Activated naive CD8-positive, alpha-beta T cell treated with anti-CD3 and anti-CD28 coated beads, Interleukin-2, amount 50 U/mL, for 16 hours (primary cell): ENCODE results near the gene MGAT2.
"Not testable (repeated sequence)": the region's sequence is repeated elsewhere in the genome, so short reads cannot be mapped to it uniquely, and the experiment has no call there.

ENCODE experiments used
- DNase-seq: peaks from one replicate; pipeline ENCODE4 v3.0.0-alpha.2; 2020; ENCODE audit warnings: low read depth, low spot score

MGAT2 gene

DNA sequence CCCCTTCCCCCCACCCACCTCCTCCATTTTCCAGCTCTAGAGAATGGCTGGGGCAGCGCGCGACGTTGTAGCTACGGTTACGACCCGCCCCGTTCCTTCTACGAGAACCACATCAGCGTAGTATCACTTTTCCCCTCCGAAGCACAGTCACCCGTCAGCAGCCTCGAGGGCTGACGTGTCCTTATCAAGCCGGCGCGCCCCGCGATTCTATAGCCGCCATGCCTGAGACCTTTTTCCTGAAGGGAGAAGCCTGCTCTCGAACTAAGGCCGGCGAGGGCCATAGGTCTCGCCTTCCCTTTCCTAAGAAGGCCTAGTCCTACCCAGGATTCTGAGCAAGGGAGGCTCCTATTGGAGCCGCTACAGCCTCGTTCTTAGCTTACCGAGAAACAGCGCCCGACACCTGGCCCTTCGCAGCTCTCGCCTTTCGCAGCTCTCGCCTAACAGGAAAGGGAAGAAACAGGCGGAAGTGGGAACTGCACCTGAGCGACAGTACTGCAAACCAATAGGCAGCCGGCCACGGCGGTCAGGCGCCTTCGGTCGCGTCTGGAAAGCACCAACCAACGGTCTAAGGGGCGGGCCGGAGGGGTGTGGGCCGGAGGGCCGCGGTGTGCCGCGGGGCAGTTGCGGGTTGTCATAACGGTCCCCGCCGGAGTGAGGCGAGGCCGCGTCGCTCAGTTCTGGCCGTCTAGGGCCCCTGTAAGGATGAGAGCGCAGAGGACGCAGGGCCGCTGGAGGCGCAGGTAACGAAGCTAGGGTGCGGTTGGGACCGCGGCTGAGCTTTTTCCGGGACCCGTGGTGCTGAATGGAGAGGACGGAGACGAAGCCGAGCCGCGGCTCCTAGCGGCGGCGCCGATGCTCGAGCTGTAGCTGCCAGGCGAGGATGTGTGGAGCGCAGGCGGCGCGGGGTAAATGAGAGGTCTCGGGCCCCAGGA lies at the start of gene MGAT2, which contains the start of gene RPL36AL:
Gene MGAT2 (plus strand): TSS at position 618 of the 932 bp plus-strand sequence. CDS start 470 bp downstream, outside the sequence.
Gene RPL36AL (minus strand): TSS at position 445 of the 932 bp plus-strand sequence. CDS start 1,522 bp downstream, outside the sequence.
- peak; percentile 82 for DNase-seq

DNA sequence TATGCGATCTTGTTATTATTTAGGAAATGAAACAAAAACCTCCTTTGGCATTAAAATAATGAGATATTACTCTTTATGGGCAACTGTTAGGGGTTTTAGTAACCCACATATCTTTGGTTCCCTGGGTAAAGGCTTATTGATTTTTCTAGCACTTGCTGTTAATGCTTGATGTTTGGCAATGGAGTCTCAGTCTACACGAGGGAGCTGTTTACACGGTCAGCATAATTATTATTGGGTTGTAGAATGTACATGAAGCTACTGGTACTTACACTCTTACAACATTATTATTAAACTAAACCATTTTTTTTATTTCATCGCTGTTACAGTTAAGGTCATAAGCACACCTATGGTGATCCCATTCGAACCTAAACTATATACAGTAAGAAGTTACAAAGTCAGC lies 46.6 kb upstream of the MGAT2 start:
- no peak for DNase-seq

DNA sequence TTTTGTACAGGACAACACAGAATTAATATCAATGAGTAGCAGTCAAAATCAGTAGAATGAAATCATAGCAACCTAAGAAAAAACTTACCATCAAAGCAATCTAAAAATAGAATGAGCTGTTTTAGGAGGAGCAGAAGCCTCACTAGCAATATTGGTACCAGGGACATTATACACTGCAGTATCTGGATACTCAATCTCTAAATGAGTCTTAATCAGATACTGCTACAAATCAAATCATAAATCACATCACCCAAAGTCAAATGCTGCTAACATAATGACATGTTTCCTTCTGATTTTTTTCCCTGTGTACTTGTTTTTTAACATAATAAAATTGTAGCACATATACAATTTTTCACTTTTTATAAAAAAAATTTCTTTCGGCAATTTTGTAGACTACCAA lies 42.5 kb upstream of the MGAT2 start:
- DNase-seq = no peak

DNA sequence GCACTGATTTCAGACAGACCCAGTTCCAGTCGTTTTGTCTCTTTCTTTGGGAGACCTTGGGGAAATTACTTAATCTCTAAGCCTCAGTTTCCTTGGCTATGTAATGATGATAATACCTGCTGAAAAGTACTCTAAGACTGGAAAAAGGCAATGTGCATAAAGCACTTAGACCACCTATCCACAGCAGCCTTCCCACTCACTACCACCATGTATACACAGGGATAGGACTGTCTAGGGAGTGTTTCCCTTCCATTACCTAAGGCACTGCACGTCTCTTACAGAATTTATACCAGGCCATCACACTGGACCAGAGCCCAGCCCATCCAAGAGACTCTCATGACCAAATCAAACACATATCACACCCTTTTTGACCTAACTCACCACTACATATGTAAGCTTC lies 40.8 kb upstream of the MGAT2 start:
- DNase-seq = no peak

DNA sequence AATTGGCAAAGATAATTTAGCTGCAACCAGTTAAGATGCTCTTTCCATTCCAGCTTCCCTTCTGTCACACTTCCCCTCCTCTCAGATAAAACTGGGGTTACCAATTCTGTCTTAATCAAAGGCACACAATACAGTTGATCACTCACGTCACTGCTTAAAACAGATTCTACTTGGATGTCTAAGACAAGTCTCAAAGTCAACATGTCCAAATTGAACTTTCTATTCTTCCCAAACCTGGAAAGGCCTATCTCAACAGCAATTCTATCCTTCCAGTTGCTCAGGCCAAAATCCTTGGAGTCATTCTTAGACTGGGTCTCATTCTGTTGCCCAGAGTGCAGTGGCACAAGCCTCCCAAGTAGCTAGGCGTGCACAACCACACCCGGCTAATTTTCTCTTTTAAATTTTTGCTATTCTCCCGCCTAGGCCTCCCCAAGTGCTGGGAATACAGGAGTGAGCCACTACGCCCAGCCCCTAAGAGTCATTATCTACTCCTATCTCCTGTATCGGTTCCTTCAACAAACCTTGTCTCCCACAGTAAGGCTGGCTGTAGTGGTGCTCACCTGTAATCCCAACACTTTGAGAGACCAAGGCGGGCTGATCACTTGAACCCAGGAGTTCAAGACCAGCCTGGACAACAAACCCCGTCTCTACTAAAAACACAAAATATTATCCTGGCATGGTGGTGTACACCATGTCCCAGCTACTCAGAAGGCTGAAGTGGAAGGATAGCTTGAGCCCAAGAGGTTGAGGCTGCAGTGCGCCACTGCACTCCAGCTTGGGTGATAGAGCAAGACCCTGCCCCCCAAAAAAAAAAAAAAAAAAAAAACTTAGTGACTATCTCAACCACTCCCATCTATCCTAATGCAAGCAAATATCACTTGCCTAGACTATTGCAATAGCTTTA lies 39.1 kb upstream of the MGAT2 start:
- DNase-seq = no peak

DNA sequence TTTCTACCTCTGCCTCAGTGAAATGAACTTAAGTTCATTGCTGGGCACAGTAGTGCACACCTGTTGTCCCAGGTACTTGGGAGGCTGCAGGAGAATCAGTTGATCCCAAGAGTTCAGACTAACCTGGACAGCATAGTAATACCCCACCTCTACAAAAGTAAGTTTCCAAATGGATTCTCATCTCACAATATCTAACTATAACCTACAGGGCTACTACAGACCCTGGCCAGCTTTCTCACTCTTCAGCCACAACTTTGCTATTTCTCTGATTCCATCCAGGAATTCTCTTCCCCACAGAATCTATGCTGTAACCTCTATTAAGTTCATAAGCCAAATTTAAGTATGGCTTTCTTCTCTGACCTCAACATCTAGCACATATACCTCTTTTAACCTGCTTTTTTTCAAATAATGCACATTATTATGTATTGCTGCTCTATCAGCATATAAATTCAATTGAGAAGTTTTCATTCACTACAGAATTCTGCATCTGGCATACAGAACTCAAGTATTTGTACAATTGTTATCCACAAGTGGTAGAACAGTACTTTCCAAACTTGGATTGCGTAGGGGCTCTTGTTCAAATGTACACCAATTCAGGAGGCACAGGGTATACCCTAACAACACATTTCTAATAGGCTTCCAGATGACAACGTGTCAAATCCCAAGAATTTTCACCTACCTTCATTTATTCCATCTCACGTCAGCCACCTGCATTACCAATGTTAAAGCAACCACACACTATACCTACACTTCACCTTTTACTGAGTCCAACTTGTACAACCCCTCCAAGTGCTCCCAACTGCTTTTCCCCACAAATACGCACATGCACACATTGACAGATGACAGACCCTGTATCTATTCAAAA lies 38.3 kb upstream of the MGAT2 start:
- no peak for DNase-seq

DNA sequence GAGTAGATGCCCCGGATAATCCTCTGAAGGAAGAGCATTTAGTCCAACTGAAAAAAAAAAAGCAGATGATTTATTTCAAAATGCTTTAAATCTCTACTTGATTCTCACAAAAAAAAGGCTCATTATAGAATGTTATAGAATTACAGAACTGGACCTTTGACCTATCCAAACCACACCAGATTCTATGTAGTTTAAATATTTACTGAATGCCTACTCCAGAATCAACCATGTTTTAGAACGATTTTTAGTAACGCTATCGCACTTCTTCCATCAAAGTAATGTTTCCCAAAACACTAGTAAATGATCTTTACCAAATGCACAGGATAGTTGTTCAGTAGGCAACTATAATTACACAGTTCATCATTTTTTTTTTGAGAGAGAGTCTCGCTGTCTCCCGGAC lies 37.0 kb upstream of the MGAT2 start:
- no peak for DNase-seq

DNA sequence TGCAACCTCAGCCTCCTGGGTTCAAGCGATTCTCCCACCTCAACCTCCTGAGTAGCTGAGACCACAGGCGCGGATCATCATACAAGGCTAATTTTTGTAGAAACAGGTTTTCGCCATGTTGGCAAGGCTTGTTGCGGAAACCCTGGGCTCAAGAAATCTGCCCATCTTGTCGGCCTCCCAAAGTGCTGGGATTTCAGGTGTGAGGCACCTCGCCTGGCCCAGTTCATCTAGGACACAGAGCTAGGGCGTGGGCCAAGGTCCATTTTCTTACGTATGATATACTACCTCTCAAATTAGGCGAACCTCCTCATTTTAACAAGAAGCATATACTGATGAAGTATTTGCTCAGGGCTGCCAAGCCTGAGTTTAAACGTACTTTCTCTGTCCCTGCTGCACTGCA lies 36.5 kb upstream of the MGAT2 start:
- no peak for DNase-seq

DNA sequence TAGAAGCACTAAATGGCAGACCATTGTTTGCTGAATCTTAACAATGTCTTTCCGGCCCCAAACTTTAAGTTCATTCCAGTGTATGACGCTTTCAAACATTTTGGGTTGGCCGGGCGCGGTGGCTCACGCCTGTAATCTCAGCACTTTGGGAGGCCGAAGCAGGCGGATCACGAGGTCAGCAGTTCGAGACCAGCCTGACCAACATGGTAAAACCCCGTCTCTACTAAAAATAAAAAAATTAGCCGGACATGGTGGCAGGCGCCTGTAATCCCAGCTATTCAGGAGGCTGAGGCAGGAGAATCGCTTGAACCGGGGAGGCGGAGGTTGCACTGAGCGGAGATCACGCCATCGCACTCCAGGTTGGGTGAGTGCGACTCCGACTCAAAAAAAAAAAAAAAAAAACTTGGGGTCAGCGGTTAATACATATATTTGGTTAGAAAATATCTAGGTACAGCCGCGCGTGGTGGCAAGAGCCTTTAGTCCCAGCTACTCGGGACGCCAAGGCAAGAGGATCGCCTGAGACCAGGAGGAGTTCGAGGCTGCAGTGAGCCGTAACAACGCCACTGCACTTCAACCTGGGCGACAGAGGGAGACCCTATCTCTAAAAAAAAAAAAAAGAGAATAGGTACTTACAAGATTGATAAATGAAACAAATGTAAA lies 35.5 kb upstream of the MGAT2 start:
- DNase-seq = not testable (repeated sequence)

DNA sequence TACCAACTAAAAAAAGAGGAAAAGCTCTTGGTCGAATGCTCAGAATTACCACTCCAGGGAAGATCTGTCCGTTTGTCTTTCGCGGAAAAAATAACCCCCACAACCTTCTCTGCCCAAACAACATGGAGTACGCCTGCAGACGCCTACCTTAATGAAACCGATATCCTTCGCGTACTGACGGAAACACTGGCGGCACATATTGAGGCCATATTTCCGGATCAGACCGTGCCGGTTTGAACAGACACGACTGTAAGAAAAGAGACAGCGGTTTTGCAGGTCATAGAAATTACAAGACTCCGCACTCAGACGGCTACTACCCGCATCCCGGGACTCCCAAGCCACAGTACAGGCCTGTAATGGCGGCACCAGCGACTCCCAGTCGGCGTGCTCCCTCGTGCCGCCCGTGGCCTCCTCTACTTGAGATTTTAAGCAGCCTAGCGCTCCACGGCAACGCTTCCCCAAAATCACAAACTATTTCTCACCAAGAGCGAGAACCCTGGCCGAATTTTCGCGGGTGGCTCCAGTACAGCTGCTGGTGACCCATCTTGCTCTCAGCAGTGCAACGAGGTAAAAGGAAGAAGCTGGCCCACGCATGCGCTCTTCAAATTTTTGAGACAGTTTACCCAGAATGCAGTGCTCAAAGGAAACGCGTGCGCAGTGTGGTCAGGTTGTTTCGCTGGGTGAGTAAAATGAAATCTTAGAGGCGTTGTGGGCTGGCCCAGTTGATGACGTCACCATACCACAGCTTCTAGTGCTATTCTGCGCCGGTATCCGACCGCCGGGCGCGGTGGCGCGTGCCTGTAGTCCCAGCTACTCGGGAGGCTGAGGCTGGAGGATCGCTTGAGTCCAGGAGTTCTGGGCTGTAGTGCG lies 34.6 kb upstream of the MGAT2 start, which contains the start of gene RPS29:
Gene RPS29 (minus strand): TSS at position 578 of the 870 bp plus-strand sequence. CDS start 34 bp downstream, at position 544.
- DNase-seq = peak; percentile 89

DNA sequence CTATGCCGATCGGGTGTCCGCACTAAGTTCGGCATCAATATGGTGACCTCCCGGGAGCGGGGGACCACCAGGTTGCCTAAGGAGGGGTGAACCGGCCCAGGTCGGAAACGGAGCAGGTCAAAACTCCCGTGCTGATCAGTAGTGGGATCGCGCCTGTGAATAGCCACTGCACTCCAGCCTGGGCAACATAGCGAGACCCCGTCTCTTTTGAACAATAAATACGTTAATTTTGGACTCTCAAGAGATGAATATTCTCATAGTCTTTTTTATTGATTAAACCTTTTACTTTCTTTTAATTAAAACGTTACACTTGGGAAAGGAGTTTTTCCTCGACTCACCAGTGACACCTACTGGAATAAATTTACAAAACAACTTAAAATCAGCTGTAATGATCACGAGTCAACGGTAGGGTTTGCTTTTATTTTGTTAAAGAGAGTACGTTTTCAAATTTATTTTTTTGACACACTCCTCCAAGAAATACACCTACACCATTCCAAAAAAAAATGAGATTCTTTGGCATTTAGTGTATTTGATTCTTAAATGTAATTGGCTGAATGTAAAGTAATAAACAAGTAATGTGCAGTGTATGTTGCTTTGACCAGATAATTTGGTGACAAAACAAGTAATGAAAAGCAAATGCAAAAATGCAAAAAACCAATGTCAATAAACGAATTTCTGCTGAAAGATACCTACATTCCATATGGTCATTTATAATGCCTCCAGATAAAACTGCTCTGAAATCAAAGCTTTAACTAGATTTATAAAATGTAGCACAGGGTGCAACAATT lies 33.7 kb upstream of the MGAT2 start:
- DNase-seq = no peak

DNA sequence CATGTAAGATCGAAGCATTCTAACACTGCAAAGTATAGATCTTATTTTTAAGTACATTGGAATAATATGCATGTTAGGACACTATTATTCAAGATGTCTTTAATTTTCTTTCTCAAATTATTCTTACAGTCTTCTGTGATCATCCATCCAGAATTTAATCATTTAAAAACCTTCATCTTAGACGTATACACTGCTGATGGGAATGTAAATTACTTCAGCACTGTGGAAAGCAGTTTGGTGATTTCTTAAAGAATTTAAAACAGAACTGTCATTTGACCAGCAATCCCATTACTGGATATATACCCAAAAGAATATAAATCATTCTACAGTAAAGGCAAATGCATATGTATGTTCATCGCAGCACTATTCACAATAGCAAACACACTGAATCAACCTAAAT lies 31.2 kb upstream of the MGAT2 start:
- DNase-seq = no peak

DNA sequence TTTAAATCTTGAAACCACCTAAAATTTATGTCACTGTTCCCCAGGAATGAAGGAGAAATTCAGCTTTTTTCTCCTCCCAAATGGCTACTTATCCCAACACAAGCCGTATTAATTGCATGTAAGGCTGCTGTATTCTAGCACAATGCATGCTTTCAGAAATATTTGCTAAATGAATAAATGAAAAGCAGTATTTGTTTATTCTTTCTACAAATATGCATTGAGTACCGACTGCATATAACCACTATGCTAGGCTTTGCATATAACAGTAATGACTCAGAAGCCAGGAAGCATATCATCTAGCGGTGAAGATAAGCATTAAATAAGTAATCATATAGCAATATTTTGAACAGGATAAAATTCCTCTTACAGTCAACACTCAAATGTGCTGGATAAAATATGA lies 27.6 kb upstream of the MGAT2 start:
- DNase-seq = no peak

DNA sequence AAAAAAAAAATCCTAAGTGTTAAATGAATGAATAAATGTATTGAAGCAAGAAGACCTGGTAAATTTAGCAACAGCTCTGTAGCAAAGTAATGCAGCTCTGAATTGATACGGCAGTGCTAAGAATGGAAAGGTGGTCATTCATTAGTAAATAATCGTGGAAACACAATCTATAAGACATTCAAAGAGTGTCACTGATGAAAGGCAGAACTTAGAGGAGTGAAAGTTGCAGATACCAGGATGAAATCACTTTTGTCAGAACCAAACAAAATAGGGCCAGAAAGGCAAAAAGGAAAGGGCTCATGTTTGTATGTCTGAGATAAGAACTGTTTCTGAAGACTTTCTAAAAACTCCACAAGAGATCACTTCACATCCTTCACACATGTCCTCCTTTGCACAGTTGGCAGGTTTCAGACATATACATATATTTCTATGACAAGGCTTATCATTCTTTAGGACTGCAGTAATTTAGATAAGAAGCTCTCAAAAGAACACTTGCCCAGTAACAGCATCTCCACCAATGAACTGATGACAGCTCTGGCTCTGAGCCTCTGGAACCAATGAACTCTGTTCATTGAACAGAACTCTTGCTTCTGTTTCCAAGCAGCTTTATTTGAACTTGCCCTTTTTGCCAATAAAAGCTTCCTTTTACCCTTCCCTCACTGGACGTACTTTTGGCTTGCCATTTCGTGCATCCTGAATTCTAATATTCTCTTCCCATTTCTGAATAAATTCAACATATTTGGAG lies 26.1 kb upstream of the MGAT2 start:
- DNase-seq = no peak

DNA sequence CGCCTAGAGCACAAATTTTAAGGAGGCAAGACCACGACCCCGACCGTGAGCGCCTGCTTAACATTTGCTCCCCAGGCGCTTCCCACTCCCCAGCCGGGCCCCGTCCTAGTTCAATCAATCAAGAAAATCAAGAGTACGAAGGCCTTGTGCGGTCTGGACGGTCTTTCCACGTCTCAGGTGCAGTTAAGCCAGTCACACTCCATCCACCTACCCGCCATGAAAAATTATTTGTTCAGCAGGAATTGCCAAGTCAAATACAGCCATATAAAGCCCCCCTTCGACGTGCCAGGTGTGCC lies 22.5 kb upstream of the MGAT2 start:
- no peak for DNase-seq

DNA sequence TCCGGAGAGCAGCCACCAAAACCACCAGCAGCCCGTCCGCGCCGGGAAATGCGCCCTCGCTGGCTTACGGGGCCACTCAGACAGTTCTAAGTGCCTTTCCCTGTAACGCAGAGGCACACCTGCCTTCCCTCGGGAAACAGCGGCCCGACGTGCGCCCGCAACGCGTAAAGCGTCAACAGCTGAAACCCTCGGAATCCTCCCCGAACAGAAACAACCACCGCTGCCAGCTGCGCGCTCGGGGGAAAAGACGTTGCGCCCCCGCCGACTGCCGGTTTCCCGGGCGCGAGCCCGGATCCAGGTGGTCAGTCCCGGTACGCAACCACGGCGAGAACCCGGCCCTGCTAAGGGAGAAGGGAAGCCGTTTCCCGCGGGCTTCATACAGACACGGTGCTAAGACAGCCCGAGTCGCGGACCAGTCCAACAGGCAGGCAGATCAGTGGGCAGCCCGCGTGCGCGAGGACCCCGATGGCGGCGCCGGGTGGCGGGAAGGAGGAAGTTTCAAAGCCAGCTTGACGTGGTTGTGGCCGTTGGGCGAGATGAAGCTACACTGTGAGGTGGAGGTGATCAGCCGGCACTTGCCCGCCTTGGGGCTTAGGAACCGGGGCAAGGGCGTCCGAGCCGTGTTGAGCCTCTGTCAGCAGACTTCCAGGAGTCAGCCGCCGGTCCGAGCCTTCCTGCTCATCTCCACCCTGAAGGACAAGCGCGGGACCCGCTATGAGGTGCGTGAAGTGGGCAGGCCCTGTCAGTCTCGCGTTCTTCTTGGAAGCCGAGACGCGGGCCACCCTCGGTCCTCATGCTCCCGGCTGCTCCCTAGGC lies 21.9 kb upstream of the MGAT2 start, which contains the start of gene LRR1:
Gene LRR1 (plus strand): TSS at position 456 of the 816 bp plus-strand sequence. CDS start 81 bp downstream, at position 537.
- peak; percentile 68 for DNase-seq

DNA sequence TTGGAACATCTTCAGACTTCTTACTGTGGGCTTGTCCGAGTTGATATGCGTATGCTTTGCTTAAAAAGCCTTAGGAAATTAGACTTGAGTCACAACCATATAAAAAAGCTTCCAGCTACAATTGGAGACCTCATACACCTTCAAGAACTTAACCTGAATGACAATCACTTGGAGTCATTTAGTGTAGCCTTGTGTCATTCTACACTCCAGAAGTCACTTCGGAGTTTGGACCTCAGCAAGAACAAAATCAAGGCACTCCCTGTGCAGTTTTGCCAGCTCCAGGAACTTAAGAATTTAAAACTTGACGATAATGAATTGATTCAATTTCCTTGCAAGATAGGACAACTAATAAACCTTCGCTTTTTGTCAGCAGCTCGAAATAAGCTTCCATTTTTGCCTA lies 13.0 kb upstream of the MGAT2 start:
- no peak for DNase-seq
